Mammary epithelial cell (primary cell): ENCODE results near the gene LPCAT1.

ENCODE experiments used
- EZH2 ChIP-seq: IDR thresholded peaks from 2 replicates; pipeline ENCODE4 v1.6.1; 2012; ENCODE audit warnings: low read length, inconsistent platforms, borderline replicate concordance
- TF ChIP-seq, protein P1 (sequence below), 2 donors: IDR thresholded peaks in 1 of 2; conservative IDR thresholded peaks in 1 of 2; 2 replicates each; pipeline ENCODE4 v1.5.1; 2011 to 2012; ENCODE audit warnings: inconsistent platforms in 2 of 2, low read length in 2 of 2, mild to moderate bottlenecking in 2 of 2, control low read depth in 1 of 2, low read depth in 1 of 2; ENCODE audit not compliant: insufficient read depth in 1 of 2; ENCODE audit errors: extremely low read depth in 1 of 2

DNA sequence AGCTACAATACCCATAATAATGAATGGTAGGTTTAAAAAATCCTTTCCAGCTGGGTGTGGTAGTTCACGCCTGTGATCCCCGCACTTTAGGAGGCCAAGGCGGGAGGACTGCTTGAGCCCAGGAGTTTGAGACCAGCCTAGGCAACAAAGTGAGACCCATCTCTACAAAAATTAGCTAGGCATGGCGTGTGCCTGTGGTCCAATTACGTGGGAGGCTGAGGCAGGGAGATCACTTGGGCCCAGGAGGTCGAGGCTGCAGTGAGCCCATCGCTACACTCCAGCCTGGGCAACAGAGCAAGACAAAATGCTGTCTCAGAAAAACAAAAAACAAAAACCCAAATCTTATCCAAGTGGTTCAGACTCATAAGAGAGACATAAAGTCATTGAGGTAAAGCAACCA lies 44.7 kb downstream of the LPCAT1 start:
- TF ChIP-seq EZH2: no peak
- TF ChIP-seq, protein P1, sequence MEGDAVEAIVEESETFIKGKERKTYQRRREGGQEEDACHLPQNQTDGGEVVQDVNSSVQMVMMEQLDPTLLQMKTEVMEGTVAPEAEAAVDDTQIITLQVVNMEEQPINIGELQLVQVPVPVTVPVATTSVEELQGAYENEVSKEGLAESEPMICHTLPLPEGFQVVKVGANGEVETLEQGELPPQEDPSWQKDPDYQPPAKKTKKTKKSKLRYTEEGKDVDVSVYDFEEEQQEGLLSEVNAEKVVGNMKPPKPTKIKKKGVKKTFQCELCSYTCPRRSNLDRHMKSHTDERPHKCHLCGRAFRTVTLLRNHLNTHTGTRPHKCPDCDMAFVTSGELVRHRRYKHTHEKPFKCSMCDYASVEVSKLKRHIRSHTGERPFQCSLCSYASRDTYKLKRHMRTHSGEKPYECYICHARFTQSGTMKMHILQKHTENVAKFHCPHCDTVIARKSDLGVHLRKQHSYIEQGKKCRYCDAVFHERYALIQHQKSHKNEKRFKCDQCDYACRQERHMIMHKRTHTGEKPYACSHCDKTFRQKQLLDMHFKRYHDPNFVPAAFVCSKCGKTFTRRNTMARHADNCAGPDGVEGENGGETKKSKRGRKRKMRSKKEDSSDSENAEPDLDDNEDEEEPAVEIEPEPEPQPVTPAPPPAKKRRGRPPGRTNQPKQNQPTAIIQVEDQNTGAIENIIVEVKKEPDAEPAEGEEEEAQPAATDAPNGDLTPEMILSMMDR (conservative IDR thresholded peaks at IDR 0.05 in 1 of 2, IDR thresholded peaks at IDR 0.05 in 1 of 2; ENCODE audit: extremely low read depth in 1 of 2, insufficient read depth in 1 of 2, low read depth in 1 of 2, low read length in 2 of 2): no peak
